Neural cell (in vitro differentiated cells): ENCODE data around the gene TCEAL6.

ENCODE experiments used
- EP300 ChIP-seq: fragments of 450-650 bp; conservative IDR thresholded peaks from 2 replicates; pipeline ENCODE4 v1.6.1; 2014; ENCODE audit warnings: antibody characterized with exemption, mild to moderate bottlenecking, moderate library complexity; ENCODE audit not compliant: poor library complexity, severe bottlenecking
- EZH2 ChIP-seq: fragments of 200-600, 300-800 bp; shearing (Covaris generic), sonication (generic); IDR thresholded peaks from 2 replicates; pipeline ENCODE4 v1.6.1; 2014; ENCODE audit warnings: antibody characterized with exemption, low read length, borderline replicate concordance, mild to moderate bottlenecking; ENCODE audit not compliant: insufficient read depth, poor library complexity, severe bottlenecking
- POLR2AphosphoS5 ChIP-seq: IDR thresholded peaks from 2 replicates; pipeline ENCODE4 v1.6.1; 2012
- RAD21 ChIP-seq: fragments of 450-650 bp; conservative IDR thresholded peaks from 2 replicates; pipeline ENCODE4 v1.6.1; 2014; ENCODE audit warnings: antibody characterized with exemption, mild to moderate bottlenecking, moderate library complexity
- TF ChIP-seq, protein P1 (sequence below): fragments of 450-650 bp; IDR thresholded peaks from 2 replicates; pipeline ENCODE4 v1.5.1; 2014; ENCODE audit warnings: antibody characterized with exemption, mild to moderate bottlenecking, moderate library complexity; ENCODE audit not compliant: poor library complexity, severe bottlenecking
- TF ChIP-seq, protein P2 (sequence below): IDR thresholded peaks from 2 replicates; pipeline ENCODE4 v1.6.1; 2012; ENCODE audit warnings: borderline replicate concordance

DNA sequence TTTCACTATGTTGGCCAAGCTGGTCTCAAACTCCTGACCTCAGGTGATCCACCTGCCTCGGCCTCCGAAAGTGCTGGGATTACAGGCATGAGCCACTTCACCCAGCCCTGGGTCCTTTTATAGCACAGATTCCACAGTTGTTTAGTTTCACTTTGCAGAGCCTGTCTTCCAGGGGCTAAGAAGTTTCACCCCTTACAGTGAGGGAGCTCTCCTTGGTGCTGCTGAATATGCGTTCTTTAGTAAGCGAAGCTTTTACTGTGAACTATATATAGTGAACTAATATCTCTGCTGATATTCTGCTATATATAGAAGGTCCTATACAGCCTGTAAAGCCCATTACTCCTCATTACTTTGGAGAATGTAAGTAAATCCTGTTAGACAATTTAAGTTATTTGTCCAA is 4.2 kb downstream of the TCEAL6 start:
- TF ChIP-seq, protein P1, sequence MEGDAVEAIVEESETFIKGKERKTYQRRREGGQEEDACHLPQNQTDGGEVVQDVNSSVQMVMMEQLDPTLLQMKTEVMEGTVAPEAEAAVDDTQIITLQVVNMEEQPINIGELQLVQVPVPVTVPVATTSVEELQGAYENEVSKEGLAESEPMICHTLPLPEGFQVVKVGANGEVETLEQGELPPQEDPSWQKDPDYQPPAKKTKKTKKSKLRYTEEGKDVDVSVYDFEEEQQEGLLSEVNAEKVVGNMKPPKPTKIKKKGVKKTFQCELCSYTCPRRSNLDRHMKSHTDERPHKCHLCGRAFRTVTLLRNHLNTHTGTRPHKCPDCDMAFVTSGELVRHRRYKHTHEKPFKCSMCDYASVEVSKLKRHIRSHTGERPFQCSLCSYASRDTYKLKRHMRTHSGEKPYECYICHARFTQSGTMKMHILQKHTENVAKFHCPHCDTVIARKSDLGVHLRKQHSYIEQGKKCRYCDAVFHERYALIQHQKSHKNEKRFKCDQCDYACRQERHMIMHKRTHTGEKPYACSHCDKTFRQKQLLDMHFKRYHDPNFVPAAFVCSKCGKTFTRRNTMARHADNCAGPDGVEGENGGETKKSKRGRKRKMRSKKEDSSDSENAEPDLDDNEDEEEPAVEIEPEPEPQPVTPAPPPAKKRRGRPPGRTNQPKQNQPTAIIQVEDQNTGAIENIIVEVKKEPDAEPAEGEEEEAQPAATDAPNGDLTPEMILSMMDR: no peak
- TF ChIP-seq EP300 (no peak), EZH2 (no peak), RAD21 (no peak), POLR2AphosphoS5 (no peak)
- TF ChIP-seq, protein P2, sequence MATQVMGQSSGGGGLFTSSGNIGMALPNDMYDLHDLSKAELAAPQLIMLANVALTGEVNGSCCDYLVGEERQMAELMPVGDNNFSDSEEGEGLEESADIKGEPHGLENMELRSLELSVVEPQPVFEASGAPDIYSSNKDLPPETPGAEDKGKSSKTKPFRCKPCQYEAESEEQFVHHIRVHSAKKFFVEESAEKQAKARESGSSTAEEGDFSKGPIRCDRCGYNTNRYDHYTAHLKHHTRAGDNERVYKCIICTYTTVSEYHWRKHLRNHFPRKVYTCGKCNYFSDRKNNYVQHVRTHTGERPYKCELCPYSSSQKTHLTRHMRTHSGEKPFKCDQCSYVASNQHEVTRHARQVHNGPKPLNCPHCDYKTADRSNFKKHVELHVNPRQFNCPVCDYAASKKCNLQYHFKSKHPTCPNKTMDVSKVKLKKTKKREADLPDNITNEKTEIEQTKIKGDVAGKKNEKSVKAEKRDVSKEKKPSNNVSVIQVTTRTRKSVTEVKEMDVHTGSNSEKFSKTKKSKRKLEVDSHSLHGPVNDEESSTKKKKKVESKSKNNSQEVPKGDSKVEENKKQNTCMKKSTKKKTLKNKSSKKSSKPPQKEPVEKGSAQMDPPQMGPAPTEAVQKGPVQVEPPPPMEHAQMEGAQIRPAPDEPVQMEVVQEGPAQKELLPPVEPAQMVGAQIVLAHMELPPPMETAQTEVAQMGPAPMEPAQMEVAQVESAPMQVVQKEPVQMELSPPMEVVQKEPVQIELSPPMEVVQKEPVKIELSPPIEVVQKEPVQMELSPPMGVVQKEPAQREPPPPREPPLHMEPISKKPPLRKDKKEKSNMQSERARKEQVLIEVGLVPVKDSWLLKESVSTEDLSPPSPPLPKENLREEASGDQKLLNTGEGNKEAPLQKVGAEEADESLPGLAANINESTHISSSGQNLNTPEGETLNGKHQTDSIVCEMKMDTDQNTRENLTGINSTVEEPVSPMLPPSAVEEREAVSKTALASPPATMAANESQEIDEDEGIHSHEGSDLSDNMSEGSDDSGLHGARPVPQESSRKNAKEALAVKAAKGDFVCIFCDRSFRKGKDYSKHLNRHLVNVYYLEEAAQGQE: no peak
